ENCODE results near the gene SLC35G4. TPM values are rescaled to one million over a fixed set of nuclear protein-coding genes. Genes with fewer than 3 reads are reported as not detected.

Gene SLC35G4
- total RNA-seq, 1 donor from 2014 or later: not detected

GRCh38 chr18:11649839-11650238 lies 40.4 kb downstream of the SLC35G4 start:
- no peak overlapping the region for H3K27ac Mint-ChIP-seq (ENCODE audit: unreplicated experiment)
- peaks cover 3% of the 10 kb centered on the region for H3K36me3 Mint-ChIP-seq (ENCODE audit: low read depth)
- H3K4me3 Mint-ChIP-seq: no peak overlapping the region
- H3K9me3 Mint-ChIP-seq: peaks cover 2% of the 10 kb centered on the region
- no peaks in the 10 kb centered on the region for H3K4me1 Mint-ChIP-seq
- TF ChIP-seq CTCF (conservative IDR thresholded peaks at IDR 0.05): no peak
- peaks cover 16% of the 10 kb centered on the region for H3K27me3 Mint-ChIP-seq (ENCODE audit: low read depth)
- DNase-seq (ENCODE audit: low read depth, low spot score): no peak

GRCh38 chr18:11651899-11652298 lies 42.5 kb downstream of the SLC35G4 start:
- no peak overlapping the region for H3K4me3 Mint-ChIP-seq
- H3K27me3 Mint-ChIP-seq (ENCODE audit: low read depth): peaks cover 24% of the 10 kb centered on the region
- H3K4me1 Mint-ChIP-seq: peaks cover 6% of the 10 kb centered on the region
- no peak for TF ChIP-seq CTCF (conservative IDR thresholded peaks at IDR 0.05)
- peaks cover 3% of the 10 kb centered on the region for H3K36me3 Mint-ChIP-seq (ENCODE audit: low read depth)
- no peak for DNase-seq (ENCODE audit: low read depth, low spot score)
- no peak overlapping the region for H3K27ac Mint-ChIP-seq (ENCODE audit: unreplicated experiment)
- H3K9me3 Mint-ChIP-seq: no peaks in the 10 kb centered on the region

- H3K36me3 Mint-ChIP-seq (ENCODE audit: low read depth): peaks cover 3% of the 10 kb centered on the region
- no peak overlapping the region for H3K27ac Mint-ChIP-seq (ENCODE audit: unreplicated experiment)
- TF ChIP-seq CTCF (conservative IDR thresholded peaks at IDR 0.05): no peak
- H3K27me3 Mint-ChIP-seq (ENCODE audit: low read depth): peaks cover 24% of the 10 kb centered on the region
- H3K4me3 Mint-ChIP-seq: no peak overlapping the region
- DNase-seq (ENCODE audit: low read depth, low spot score): no peak
- H3K9me3 Mint-ChIP-seq: no peaks in the 10 kb centered on the region
- H3K4me1 Mint-ChIP-seq: peaks cover 6% of the 10 kb centered on the region
These were observed 44.1 kb downstream of the SLC35G4 start for GRCh38 chr18:11653521-11653920.

- peak; percentile 97 for TF ChIP-seq CTCF (conservative IDR thresholded peaks at IDR 0.05)
- peaks cover 24% of the 10 kb centered on the region for H3K27me3 Mint-ChIP-seq (ENCODE audit: low read depth)
- H3K27ac Mint-ChIP-seq (ENCODE audit: unreplicated experiment): no peak overlapping the region
- peak; percentile 78 for DNase-seq (ENCODE audit: low read depth, low spot score)
- no peak overlapping the region for H3K4me3 Mint-ChIP-seq
- peaks cover 6% of the 10 kb centered on the region for H3K4me1 Mint-ChIP-seq
- H3K9me3 Mint-ChIP-seq: no peaks in the 10 kb centered on the region
- no peaks in the 10 kb centered on the region for H3K36me3 Mint-ChIP-seq (ENCODE audit: low read depth)
These were observed 45.6 kb downstream of the SLC35G4 start for GRCh38 chr18:11654736-11655605.

- Mint-ChIP-seq H3K27ac (ENCODE audit: unreplicated experiment) (no peak overlapping the region), H3K9me3 (no peaks in the 10 kb centered on the region), H3K4me1 (peaks cover 6% of the 10 kb centered on the region), H3K27me3 (ENCODE audit: low read depth) (peaks cover 24% of the 10 kb centered on the region), H3K36me3 (ENCODE audit: low read depth) (no peaks in the 10 kb centered on the region), H3K4me3 (no peak overlapping the region)
- no peak for DNase-seq (ENCODE audit: low read depth, low spot score)
- TF ChIP-seq CTCF (conservative IDR thresholded peaks at IDR 0.05): peak; percentile 21
These were observed 46.2 kb downstream of the SLC35G4 start for GRCh38 chr18:11655606-11655932.

Measured in neural crest cell (in vitro differentiated cells).